GM15510 (cell line): ENCODE data around the gene SEC24C.
"Not testable (repeated sequence)": the region's sequence is repeated elsewhere in the genome, so short reads cannot be mapped to it uniquely, and the experiment has no call there.

Experiments used
- POLR2A ChIP-seq: IDR thresholded peaks from 3 replicates; pipeline ENCODE4 v1.6.1; 2011; ENCODE audit warnings: borderline replicate concordance; ENCODE audit not compliant: insufficient read length; ENCODE audit errors: extremely low read depth

Gene SEC24C, protein sequence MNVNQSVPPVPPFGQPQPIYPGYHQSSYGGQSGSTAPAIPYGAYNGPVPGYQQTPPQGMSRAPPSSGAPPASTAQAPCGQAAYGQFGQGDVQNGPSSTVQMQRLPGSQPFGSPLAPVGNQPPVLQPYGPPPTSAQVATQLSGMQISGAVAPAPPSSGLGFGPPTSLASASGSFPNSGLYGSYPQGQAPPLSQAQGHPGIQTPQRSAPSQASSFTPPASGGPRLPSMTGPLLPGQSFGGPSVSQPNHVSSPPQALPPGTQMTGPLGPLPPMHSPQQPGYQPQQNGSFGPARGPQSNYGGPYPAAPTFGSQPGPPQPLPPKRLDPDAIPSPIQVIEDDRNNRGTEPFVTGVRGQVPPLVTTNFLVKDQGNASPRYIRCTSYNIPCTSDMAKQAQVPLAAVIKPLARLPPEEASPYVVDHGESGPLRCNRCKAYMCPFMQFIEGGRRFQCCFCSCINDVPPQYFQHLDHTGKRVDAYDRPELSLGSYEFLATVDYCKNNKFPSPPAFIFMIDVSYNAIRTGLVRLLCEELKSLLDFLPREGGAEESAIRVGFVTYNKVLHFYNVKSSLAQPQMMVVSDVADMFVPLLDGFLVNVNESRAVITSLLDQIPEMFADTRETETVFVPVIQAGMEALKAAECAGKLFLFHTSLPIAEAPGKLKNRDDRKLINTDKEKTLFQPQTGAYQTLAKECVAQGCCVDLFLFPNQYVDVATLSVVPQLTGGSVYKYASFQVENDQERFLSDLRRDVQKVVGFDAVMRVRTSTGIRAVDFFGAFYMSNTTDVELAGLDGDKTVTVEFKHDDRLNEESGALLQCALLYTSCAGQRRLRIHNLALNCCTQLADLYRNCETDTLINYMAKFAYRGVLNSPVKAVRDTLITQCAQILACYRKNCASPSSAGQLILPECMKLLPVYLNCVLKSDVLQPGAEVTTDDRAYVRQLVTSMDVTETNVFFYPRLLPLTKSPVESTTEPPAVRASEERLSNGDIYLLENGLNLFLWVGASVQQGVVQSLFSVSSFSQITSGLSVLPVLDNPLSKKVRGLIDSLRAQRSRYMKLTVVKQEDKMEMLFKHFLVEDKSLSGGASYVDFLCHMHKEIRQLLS

DNA sequence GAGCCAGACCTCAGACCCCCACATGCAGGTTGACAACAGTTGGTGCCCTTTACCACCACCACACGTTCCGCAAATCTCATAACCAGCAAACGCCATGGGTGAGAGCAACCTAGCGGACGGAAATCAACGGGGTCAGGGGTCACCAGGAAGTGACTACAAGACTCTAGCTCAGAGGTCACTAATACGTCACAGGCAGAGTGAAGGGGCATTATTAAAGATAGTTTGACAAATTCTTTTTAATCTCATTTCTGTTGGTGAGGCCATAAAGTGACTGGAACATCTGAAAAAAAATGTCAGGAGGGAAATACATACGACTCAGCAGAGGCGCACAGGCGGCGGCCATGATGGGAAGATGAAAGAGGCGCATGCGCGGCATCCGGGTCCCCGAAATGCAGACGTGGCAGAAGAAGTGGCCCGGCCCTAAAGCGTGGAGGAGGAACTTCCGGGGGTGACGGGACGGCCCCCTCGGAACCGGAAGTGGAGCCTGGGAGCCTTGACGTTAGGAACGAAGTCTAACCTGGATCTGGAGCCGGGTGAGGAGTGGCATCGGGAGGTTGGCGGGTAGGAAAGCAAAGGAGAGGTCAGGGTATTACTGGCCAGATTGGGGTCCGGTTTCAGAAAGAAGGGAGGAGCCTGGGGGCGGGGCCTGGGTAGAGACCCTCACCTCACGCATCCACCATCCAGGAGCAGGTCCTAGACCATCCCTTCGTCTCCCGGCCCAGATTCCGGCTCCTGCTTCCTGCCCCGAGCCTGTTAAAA lies at the start of gene SEC24C:
TSS of gene SEC24C (plus strand) at position 468 of the 759 bp plus-strand sequence. CDS start 2,461 bp downstream, outside the sequence.
- peak; percentile 87 for TF ChIP-seq POLR2A

DNA sequence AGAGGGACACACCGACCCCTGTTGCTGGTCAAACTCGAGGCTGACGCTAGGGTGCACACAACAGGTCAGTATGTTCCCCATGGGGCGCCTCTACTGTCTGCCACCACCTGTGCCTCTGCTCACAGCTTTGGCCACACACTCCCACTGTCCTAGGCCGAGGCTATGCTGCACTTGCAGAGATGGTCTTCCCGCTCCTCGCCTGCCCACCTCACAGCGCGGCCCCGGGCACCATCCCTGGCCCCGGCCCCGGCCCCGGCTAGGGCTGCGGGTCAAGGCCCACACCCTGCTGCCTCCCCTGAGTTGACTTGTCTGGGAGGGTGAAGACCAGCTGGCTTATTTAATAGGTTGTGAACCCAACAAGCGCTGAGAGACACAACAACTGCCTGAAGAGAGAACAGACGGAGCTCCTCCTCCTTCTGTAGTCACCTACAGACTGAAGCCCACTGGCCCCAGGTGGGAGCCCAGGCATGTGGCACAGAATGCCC lies 46.5 kb upstream of the SEC24C start, which contains the start of gene AGAP5:
TSS of gene AGAP5 (minus strand) at position 435 of the 485 bp plus-strand sequence. CDS start at position 81, 354 bp downstream.
- TF ChIP-seq POLR2A, result not testable (repeated sequence)

DNA sequence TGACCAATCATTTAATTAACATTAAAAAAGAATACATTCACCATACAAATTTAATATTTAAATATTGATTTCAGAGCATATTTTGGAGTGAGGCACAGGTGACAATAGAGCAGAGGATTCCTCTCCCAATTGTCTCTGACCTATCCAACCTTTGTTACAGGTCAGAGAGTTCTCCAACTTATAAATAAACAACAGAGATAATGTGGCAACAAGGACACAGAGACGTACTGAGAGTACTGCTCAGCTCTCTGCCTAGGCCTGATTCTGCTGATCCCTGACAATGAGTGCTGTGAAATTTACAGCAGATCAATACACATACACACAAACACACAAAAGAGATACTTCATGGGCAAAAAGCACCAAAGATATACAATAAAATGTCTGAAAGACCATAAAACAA lies 27.9 kb upstream of the SEC24C start:
- TF ChIP-seq POLR2A, result no peak

DNA sequence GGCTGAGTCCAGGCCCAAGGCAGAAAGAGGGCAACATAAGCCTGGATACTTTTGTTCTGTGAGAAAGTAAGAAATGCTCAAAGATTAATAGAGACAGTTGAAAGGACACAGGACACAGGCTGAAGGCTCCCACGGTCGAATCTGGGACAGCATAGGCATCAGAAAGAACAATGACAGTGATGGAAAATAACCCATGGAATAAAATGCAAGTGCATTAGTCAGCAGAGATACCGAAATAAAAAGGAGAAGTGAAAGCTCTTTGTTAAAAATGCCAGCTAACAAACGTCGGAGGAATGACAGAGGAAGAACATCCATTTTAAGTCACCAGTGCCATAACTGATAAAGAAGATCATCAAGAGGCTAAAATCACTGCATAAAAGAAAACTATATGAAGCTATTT lies 26.6 kb upstream of the SEC24C start:
- no peak for TF ChIP-seq POLR2A

DNA sequence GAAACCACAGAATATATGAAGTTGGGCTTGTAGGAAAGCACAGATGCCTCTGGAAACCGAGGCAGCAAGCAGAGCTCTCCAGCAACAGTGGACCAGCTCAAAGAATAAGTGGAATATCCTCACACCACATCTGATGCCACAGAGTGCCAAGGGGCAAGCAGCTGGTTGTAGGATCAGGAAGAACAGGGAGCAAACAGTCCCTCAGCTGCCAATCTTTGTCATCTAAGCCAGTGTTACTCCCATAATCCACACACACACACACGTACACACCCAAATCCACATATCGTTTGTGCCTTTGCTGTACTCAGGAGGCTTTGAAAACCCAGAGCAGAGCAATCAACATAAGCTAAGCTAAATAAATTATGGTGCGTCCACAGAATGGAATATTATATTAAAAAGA lies 20.7 kb upstream of the SEC24C start:
- TF ChIP-seq POLR2A, result no peak

DNA sequence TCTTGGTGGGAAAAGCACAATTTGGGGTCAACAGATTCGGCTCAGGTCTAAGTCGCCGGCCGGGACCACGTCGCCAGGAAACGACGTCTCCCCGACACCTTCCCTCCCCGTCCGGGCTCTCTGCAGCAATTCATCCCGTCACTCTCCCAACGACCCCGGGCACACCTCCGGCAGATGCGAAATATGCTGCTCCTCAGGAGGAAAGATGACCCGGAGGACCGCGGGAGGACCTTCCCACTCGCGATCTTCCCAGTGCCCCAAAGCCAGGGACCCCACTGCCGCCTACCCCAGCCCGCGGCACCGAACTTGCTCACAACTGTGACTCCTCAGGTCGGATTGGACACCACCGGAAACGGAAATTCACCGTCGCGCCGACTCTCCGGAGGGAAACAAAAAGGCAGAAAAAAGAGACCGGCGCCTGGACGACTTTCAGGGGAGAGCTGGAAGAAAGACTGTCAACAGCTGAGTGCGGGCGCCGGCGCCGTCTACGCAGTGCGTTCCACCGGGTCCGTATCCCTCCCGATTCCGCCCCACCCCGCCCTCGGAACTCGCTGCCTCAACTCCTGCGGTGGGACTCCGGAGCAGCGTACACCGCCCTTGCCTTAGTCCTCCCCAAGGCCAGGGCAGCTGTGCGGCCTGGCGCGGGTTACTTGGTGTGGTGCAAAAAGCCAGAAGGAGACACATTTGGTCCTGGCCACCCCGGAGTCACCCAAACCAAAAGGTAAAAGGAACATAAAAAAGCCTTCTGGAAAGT lies 13.8 kb upstream of the SEC24C start:
- TF ChIP-seq POLR2A, result peak; percentile 92

DNA sequence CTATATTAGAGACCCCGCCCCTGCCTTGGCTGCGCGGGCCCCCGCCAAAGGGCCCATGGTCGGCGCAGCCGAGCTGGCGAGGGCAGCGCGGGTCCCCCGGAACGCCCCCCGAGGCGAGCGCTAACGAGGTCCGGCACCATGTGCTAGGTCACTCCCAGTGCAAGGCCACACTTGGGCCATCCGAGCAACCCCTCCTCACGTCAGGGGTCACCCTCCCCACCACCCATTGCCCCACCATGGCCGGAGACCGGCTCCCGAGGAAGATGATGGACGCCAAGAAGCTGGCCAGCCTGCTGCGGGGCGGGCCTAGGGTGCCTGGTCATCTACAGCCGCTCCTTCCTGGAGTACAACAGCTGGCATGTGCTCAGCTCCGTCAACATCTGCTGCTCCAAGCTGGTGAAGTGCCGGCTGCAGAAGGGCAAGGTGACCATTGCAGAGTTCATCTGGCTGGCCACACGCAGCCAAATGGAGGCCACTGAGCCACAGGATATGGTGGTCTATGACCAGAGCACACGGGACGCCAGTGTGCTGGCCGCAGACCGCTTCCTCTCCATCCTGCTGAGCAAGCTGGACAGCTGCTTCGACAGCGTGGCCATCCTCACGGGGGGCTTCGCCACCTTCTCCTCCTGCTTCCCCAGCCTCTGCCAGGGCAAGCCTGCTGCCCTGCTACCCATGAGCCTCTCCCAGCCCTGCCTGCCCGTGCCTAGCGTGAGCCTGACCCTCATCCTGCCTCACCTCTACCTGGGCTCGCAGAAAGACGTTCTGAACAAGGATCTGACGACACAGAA lies 12.4 kb upstream of the SEC24C start:
- no peak for TF ChIP-seq POLR2A

DNA sequence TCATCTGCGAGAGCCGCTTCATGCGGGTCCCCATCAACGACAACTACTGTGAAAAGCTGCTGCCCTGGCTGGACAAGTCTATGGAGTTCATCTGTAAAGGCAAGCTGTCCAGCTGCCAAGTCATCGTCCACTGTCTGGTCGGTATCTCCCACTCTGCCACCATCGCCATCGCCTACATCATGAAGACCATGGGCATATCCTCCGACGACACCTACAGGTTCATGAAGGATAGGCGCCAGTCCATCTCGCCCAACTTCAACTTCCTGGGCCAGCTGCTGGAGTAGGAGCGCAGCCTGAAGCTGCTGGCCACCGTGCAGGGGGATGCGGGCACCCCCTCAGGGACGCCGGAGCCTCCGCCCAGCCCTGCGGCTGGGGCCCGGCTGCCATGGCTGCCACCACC lies 11.7 kb upstream of the SEC24C start:
- TF ChIP-seq POLR2A, result no peak

DNA sequence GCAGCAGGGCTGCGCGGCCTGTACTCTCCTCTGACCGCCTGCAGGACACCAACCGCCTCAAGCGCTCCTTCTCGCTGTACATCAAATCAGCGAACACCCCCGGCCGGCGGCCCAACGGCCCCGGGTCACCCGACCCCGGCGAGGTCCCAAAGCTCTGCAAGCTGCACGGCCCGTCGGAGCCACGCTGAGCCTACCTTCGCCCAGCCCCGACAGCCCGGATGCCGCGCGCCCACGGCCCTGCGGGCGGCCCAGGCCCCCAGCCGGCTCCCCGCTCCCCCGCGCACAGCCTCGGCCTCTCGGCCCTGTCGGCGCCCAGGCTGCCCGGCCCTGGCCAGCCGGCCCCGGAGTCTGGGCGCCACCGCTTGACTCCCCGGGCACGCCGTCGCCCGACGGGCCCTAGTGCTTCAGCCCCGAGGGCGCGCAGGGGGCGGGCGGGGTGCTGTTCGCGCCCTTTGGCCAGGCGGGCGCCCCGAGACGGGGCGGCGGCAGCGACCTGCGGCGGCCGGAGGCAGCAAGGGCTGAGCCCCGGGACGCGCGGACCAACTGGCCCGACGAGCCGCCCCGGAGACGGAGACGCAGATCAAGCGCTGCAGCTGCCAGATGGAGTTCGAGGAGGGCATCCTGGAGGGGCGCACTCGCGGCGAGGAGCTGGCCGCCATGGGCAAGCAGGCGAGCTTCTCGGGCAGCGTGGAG lies 11.1 kb upstream of the SEC24C start:
- no peak for TF ChIP-seq POLR2A

DNA sequence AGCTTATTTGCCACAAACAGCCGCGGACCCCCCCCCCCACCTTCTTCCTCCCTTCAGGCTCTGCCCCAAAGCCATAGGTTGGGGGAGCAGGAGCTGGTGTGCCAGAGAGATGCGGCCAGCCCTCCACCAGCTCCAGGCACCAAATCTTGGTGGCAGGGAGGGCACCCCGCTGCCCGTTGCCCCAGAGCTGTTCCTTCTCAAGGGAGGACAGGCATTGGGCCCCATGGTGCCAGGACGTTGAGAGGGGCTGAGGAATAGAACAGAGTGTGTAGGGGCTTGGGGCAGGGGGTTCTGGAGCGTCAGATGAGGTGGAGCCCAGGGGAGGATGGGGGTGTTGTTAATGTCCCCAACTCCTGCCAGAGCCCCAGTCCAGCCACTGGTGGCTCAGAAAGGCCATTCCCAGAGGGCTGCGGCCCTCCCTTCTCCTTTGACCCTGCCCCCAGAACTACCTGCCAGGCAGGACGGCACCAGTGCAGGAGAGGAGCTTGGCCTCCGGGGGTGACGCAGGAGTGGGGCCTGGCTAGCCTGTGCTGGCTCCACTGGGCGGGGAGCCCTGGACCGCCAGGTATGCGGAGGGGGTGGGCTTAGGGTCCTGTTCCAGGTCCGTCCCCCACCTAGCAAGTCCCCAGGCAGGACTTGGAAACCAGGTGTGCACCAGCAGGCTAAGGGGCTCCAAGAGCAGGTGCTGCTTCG lies 10.0 kb upstream of the SEC24C start:
- TF ChIP-seq POLR2A, result no peak

DNA sequence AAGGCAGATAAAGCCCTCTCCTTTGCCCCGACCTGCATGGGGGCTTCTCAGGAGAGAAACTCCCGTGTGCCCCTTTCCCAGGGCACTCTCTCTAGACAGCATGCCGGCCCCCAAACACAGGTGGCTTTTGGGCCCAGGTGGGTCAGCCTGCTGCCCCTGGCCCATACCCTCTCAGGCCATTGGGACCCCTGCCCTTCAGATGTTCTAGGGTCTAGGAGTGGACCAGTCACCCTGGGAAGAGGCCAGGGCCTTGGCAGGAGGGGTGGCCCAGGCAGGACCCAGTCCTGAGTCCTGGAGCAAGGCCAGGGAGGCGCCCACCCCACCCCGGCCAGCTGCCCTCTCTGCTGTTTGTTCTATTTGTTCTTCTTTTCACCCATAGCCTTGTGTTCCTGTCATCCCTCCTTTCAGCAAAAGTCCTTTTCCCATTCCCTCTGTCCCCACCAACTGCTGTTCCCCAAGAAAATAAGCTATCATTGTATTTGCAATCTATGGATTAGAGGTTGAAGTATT lies 9.3 kb upstream of the SEC24C start:
- no peak for TF ChIP-seq POLR2A

DNA sequence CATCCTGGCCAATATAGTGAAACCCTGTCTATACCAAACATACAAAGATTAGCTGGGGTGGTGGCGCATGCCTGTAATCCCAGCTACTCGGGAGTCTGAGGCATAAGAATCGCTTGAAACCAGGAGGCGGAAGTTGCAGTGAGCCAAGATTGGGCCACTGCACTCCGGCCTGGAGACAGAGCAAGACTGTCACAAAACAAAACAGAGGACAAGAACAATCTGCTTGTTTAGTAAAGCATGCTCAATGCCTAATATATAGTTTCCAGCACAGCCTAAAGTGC lies 1.8 kb upstream of the SEC24C start:
- TF ChIP-seq POLR2A, result no peak

DNA sequence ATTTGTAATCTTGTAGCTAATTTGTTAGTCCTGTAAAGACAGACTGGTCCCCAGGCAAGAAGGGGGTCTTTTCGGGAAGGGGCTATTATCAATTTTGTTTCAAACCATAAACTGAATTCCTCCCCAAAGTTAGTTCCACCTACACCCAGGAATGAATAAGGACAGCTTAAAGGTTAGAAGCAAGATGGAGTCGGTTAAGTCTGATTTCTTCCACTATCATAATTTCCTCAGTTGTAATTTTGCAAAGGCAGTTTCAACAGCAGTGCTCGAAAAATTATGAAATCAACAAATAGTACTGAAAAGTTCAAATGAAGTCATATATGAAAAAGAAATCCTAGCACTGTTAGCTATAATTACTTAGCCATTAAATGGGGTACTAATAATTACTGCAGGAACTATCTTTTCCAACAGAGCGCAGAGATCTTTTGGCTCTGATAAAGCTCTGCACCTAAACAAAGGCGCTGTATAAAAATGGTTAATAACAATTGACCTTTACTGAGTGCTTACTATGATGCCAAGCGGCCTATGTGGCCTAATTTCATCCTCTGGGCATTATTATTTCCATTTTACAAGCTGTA lies 756 bp upstream of the SEC24C start:
- no peak for TF ChIP-seq POLR2A
